Left lung (tissue), 10 donors: ENCODE measurements around the gene STPG3. TPM values are rescaled to one million over a fixed set of nuclear protein-coding genes. Genes with fewer than 3 reads are reported as not detected.
"Not testable (repeated sequence)": the region's sequence is repeated elsewhere in the genome, so short reads cannot be mapped to it uniquely, and the experiment has no call there.

ENCODE experiments used
- ATAC-seq: fragments of 200-7000 bp; cut with Tn5 transposase; one replicate; pipeline ENCODE4 v1.9.1; 2020; ENCODE audit warnings: moderate library complexity
- DNase-seq, 4 donors: peaks; one replicate each; pipeline ENCODE4 v3.0.0-alpha.2; 2013 to 2020
- H3K27ac ChIP-seq, 2 donors: fragments of 200-600 bp; sonication (generic) in 1 of 2; one replicate each; pipeline versions ENCODE4 v1.5.0 to v1.8.0; 2020 to 2021
- H3K27me3 ChIP-seq, 2 donors: fragments of 200-600 bp; sonication (generic) in 1 of 2; one replicate each; pipeline versions ENCODE4 v1.5.0 to v1.8.0; 2020 to 2021
- H3K36me3 ChIP-seq, 2 donors: fragments of 200-600 bp; sonication (generic) in 1 of 2; one replicate each; pipeline versions ENCODE4 v1.5.0 to v1.8.0; 2020 to 2021
- H3K4me1 ChIP-seq, 2 donors: fragments of 200-600 bp; one replicate each; pipeline ENCODE4 v1.8.0; 2021
- H3K4me3 ChIP-seq, 2 donors: fragments of 200-600 bp; sonication (generic) in 1 of 2; one replicate each; pipeline versions ENCODE4 v1.5.0 to v1.8.0; 2020 to 2021; ENCODE audit warnings: mild to moderate bottlenecking in 1 of 2
- H3K9me3 ChIP-seq, 2 donors: fragments of 200-600 bp; sonication (generic) in 1 of 2; one replicate each; pipeline versions ENCODE4 v1.5.0 to v1.8.0; 2020 to 2021
- CTCF ChIP-seq, 2 donors: fragments of 200-600 bp; sonication (generic) in 1 of 2; IDR thresholded peaks; one replicate each; pipeline versions ENCODE4 v1.5.0 to v1.8.0; 2021; ENCODE audit warnings: antibody characterized with exemption in 2 of 2
- intact Hi-C, 2 donors: fragments of 100-400 bp; cut with DNase I; formaldehyde crosslinking; loops; one replicate each; pipeline versions ENCODE4 v1.11.2 to v1.14.2; 2022
- polyA plus RNA-seq, 6 donors: library from polyadenylated mRNA; unstranded; fragments of 120-200 nt; gene quantifications; one replicate each; pipeline ENCODE4 v1.2.1, GENCODE V29; 2013; ENCODE audit not compliant: insufficient read length in 6 of 6
- total RNA-seq, 2 donors: library from RNA; stranded (reverse); fragmentation: NEBNext Ultra II Directional; extraction: Animal tissue kit (Norgen Biotek cat#: 25700); gene quantifications; one replicate each; pipeline ENCODE4 v1.2.1, GENCODE V29; 2021
- donor health status: DM: no; HTN: yes; CAD: no.
- donor health status: DM: no; HTN: no; CAD: no.

The STPG3 gene
- total and polyA plus RNA-seq, 8 donors = 0.69 to 1.4 (median 0.89) TPM; not detected in 2

GRCh38 chr9:137235424-137236237, 15.5 kb upstream of the STPG3 start:
- peaks cover 0 to 55% of the 10 kb centered on the region in 2 donors for H3K27me3 ChIP-seq
- no peak for TF ChIP-seq CTCF (IDR thresholded peaks at IDR 0.05)
- intact Hi-C loops = no loop called here
- no peaks in the 10 kb centered on the region for H3K36me3 ChIP-seq
- H3K4me3 ChIP-seq = peak overlapping the region in 1 of 2 donors; percentile 16
- no peaks in the 10 kb centered on the region for H3K9me3 ChIP-seq
- H3K4me1 ChIP-seq = peaks cover 7 to 49% of the 10 kb centered on the region in 2 donors
- DNase-seq (no peak), ATAC-seq (no peak)
- H3K27ac ChIP-seq = no peak overlapping the region

GRCh38 chr9:137236238-137236935, 14.7 kb upstream of the STPG3 start:
- ATAC-seq (peak; percentile 58), DNase-seq (peak; percentile 54 to 95 (median 88))
- peaks cover 7 to 49% of the 10 kb centered on the region in 2 donors for H3K4me1 ChIP-seq
- H3K4me3 ChIP-seq = peak overlapping the region in 1 of 2 donors; percentile 16
- no peaks in the 10 kb centered on the region for H3K9me3 ChIP-seq
- peak; percentile 95 to 100 for TF ChIP-seq CTCF (IDR thresholded peaks at IDR 0.05)
- peak overlapping the region in 1 of 2 donors; percentile 53 for H3K27ac ChIP-seq
- peaks cover 0 to 48% of the 10 kb centered on the region in 2 donors for H3K27me3 ChIP-seq
- no peaks in the 10 kb centered on the region for H3K36me3 ChIP-seq
- intact Hi-C loops = no loop called here

GRCh38 chr9:137236936-137237421, 14.1 kb upstream of the STPG3 start:
- peaks cover 0 to 42% of the 10 kb centered on the region in 2 donors for H3K27me3 ChIP-seq
- TF ChIP-seq CTCF (IDR thresholded peaks at IDR 0.05) = no peak
- H3K27ac ChIP-seq = peak overlapping the region in 1 of 2 donors; percentile 53
- intact Hi-C loops = no loop called here
- H3K9me3 ChIP-seq = no peaks in the 10 kb centered on the region
- peaks cover 8 to 53% of the 10 kb centered on the region in 2 donors for H3K4me1 ChIP-seq
- no peak for ATAC-seq
- DNase-seq = no peak
- H3K4me3 ChIP-seq = peak overlapping the region in 1 of 2 donors; percentile 16
- H3K36me3 ChIP-seq = peaks cover 0 to 4% of the 10 kb centered on the region in 2 donors

GRCh38 chr9:137237759-137238726, 13.0 kb upstream of the STPG3 start:
- ATAC-seq = no peak
- intact Hi-C loops = no loop called here
- no peak overlapping the region for H3K27ac ChIP-seq

GRCh38 chr9:137239541-137240200, 11.4 kb upstream of the STPG3 start:
- H3K27ac ChIP-seq = peak overlapping the region; percentile 96 to 99
- H3K4me1 ChIP-seq = peaks cover 17 to 77% of the 10 kb centered on the region in 2 donors
- H3K4me3 ChIP-seq = peak overlapping the region; percentile 55 to 96
- peaks cover 0 to 15% of the 10 kb centered on the region in 2 donors for H3K27me3 ChIP-seq
- DNase-seq, H3K9me3 ChIP-seq, intact Hi-C loops, ATAC-seq: not testable (repeated sequence)
- peaks cover 0 to 26% of the 10 kb centered on the region in 2 donors for H3K36me3 ChIP-seq

More at GRCh38 chr9:137237759-137238726, 13.0 kb upstream of the STPG3 start:
- Histone ChIP-seq H3K4me1 (peaks cover 17 to 64% of the 10 kb centered on the region in 2 donors), H3K9me3 (no peaks in the 10 kb centered on the region), H3K4me3 (no peak overlapping the region), H3K36me3 (peaks cover 0 to 14% of the 10 kb centered on the region in 2 donors), H3K27me3 (peaks cover 0 to 31% of the 10 kb centered on the region in 2 donors)
- DNase-seq = no peak
- TF ChIP-seq CTCF (IDR thresholded peaks at IDR 0.05) = no peak
